Kidney (tissue), 14 donors: ENCODE measurements around the gene DAZL. TPM values are rescaled to one million over a fixed set of nuclear protein-coding genes. Genes with fewer than 3 reads are reported as not detected.

Experiments used
- DNase-seq, 5 donors: peaks; one replicate each; pipeline ENCODE4 v3.0.0-alpha.2; 2013 to 2020
- FAIRE-seq: peaks from 2 replicates; lab custom pipeline; 2012; peaks lifted over from hg19 to GRCh38; lab: Jason Lieb, UNC
- H3K27ac ChIP-seq, 2 donors: one replicate each; pipeline ENCODE4 v1.7.0; 2013; ENCODE audit warnings: low read depth in 2 of 2, low read length in 2 of 2, inconsistent platforms in 1 of 2
- H3K27me3 ChIP-seq: one replicate; pipeline ENCODE4 v1.7.1; 2013; ENCODE audit warnings: low read length, inconsistent platforms; ENCODE audit not compliant: control insufficient read depth, insufficient read depth
- H3K36me3 ChIP-seq, 3 donors: one replicate each; pipeline versions ENCODE4 v1.7.0 to v1.7.1; 2013; ENCODE audit warnings: low read length in 3 of 3, control low read depth in 1 of 3, inconsistent platforms in 1 of 3; ENCODE audit not compliant: insufficient read depth in 3 of 3, control insufficient read depth in 2 of 3
- H3K4me1 ChIP-seq, 3 donors: one replicate each; pipeline versions ENCODE4 v1.7.0 to v1.7.1; 2013; ENCODE audit warnings: low read length in 3 of 3, inconsistent platforms in 1 of 3, low read depth in 1 of 3; ENCODE audit not compliant: control insufficient read depth in 2 of 3, insufficient read depth in 2 of 3
- H3K4me3 ChIP-seq, 3 donors: one replicate each; pipeline versions ENCODE4 v1.7.0 to v1.8.1; 2013; ENCODE audit warnings: low read length in 3 of 3, control low read depth in 1 of 3, inconsistent platforms in 1 of 3
- H3K9ac ChIP-seq, 3 donors: one replicate each; pipeline versions ENCODE4 v1.7.0 to v1.7.1; 2013; ENCODE audit warnings: low read length in 3 of 3, control low read depth in 1 of 3, inconsistent platforms in 1 of 3
- H3K9me3 ChIP-seq, 3 donors: one replicate each; pipeline versions ENCODE4 v1.7.0 to v1.7.1; 2013; ENCODE audit warnings: low read length in 3 of 3, control low read depth in 1 of 3, inconsistent platforms in 1 of 3; ENCODE audit not compliant: control insufficient read depth in 2 of 3, insufficient read depth in 1 of 3
- intact Hi-C: fragments of 100-400 bp; cut with DNase I; formaldehyde crosslinking; loops from one replicate; pipeline ENCODE4 v1.11.1; 2022
- polyA plus RNA-seq: library from polyadenylated mRNA; stranded (reverse); fragments of 350-450 nt; fragmentation: Illumina TruSeq; extraction: RNeasy Lipid Tissue Mini Kit (QIAGEN cat#74804); gene quantifications from one replicate; pipeline ENCODE4 v1.2.3, GENCODE V29; 2014; ENCODE audit warnings: low read depth, low replicate concordance; ENCODE audit not compliant: insufficient read depth
- total RNA-seq: library from RNA; stranded (reverse); fragmentation: NEBNext Ultra II Directional; extraction: Animal tissue kit (Norgen Biotek cat#: 25700); gene quantifications from one replicate; pipeline ENCODE4 v1.2.1, GENCODE V29; 2021
- TF ChIP-seq, protein P1 (sequence below): IDR thresholded peaks from 3 replicates; pipeline ENCODE4 v1.5.1; 2012; ENCODE audit warnings: mild to moderate bottlenecking, moderate library complexity, borderline replicate concordance; ENCODE audit not compliant: insufficient read depth; ENCODE audit errors: extremely low read depth
- donor health status: control.
- donor health status: control.
- donor health status: control.
- donor health status: control.
- donor health status: control.
- donor health status: DM: yes; HTN: yes; CAD: no.
- donor health status: Normal renal cell carcinoma (clear cell type).

The DAZL gene
- total and polyA plus RNA-seq, 2 donors from 2014 or later: not detected

DNA sequence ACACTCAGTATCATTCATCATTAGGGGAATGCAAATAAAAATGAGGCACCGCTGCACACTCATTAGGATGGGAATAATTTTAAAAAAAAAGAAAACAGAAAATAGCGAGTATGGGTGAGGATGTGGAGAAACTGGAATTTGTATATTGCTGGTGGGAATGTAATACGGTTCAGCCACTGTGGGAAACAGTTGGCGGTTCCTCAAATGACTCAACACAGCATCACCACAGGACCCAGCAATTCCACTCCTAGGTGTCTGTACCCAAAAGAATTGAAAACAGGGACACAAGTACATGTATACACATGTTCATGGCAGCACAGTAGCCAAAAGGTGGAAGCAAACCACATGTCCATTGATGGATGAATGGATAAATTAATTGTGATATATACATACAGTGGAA, 56.5 kb downstream of the DAZL start:
- Histone ChIP-seq H3K36me3 (no peaks in the 10 kb centered on the region), H3K27ac (no peak overlapping the region), H3K27me3 (no peaks in the 10 kb centered on the region), H3K4me3 (no peak overlapping the region), H3K4me1 (peaks cover 0 to 4% (median 0%) of the 10 kb centered on the region in 3 donors), H3K9me3 (no peaks in the 10 kb centered on the region), H3K9ac (no peak overlapping the region)
- intact Hi-C loops: no loop called here
- DNase-seq (no peak), FAIRE-seq (no peak)
- TF ChIP-seq, protein P1, sequence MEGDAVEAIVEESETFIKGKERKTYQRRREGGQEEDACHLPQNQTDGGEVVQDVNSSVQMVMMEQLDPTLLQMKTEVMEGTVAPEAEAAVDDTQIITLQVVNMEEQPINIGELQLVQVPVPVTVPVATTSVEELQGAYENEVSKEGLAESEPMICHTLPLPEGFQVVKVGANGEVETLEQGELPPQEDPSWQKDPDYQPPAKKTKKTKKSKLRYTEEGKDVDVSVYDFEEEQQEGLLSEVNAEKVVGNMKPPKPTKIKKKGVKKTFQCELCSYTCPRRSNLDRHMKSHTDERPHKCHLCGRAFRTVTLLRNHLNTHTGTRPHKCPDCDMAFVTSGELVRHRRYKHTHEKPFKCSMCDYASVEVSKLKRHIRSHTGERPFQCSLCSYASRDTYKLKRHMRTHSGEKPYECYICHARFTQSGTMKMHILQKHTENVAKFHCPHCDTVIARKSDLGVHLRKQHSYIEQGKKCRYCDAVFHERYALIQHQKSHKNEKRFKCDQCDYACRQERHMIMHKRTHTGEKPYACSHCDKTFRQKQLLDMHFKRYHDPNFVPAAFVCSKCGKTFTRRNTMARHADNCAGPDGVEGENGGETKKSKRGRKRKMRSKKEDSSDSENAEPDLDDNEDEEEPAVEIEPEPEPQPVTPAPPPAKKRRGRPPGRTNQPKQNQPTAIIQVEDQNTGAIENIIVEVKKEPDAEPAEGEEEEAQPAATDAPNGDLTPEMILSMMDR: no peak

DNA sequence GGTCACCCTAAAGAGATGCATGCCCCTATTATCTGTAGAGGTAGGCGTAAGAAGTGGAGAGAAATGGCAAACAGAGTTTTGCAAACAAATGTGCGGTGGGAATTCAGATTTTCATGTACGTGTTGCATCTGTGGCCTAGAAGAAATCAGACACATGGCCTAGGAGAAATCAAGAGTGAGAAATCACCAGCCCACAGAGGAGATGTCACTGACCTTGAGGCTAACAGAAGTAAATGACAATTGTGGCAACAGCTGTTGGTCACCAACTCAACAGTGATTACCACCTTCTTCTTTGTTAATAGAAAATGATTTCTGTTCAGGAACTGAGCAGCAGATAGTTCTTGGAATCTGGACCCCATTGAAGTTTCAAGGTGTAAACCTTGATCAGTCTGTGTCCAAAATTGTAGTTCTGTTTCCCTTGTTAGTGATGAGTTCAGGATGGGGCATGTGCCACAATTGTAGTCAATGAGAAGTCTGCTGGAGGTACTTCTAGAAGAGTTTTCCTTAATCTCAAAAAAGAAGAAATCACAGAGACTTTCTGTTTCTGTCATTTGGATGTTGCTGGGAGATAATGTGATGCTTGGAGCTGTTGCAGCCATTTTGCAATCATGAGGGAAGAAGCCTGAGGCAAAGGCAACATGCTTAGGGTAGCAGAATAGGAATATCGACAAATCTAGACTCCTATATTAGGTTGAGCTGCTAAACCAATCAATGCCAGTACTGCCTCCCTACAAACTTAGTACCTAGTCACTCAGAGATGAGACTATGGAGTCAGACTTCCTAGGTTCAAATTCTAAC, 57.5 kb downstream of the DAZL start:
- no peak overlapping the region for H3K27ac ChIP-seq
- no peaks in the 10 kb centered on the region for H3K27me3 ChIP-seq
- TF ChIP-seq, protein P1: no peak
- no peak overlapping the region for H3K9ac ChIP-seq
- no peak overlapping the region for H3K4me3 ChIP-seq
- intact Hi-C loops: no loop called here
- H3K36me3 ChIP-seq: no peaks in the 10 kb centered on the region
- FAIRE-seq: no peak
- H3K9me3 ChIP-seq: no peaks in the 10 kb centered on the region
- no peak for DNase-seq
- peaks cover 0 to 4% (median 0%) of the 10 kb centered on the region in 3 donors for H3K4me1 ChIP-seq

DNA sequence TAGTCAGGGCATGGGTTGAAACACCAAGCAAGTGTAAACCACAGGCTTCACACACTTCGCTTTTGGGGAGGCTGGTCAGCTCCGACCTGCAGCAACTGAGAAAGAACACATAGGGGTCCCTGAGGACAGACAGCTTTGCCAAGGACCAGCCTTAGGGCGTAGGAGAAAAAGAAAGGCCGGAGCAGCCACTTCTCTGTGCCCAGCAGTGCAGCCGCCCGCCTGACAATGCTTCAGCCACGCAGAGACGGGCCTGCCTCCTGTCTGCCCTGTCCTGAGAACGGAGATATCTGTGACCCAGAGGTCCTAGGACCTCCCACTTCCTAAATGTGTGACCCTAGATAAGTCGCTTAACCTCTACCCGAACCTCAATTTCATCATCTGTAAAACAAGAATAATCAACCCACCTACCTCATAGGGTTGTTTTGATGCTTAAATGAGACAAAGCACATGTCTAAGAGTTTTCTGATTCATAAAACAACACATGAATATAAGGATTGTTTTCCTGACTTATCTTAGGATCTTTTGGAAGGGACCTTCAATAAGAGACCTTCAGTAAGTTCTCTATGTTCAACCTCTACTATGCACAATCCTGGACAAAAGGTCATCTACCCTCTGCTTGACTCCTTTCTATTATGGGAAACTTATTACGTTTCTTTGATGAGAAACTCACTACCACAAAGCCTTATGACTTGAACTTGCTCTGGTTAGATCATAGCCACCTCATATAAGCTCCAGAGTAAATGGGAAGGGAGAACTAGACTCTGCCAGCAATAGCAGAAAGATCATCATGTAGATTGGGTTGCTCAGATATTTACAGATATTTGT, 58.8 kb downstream of the DAZL start:
- intact Hi-C loops: no loop called here
- Histone ChIP-seq H3K4me1 (peaks cover 0 to 4% (median 0%) of the 10 kb centered on the region in 3 donors), H3K27ac (no peak overlapping the region), H3K9me3 (no peaks in the 10 kb centered on the region), H3K27me3 (no peaks in the 10 kb centered on the region), H3K36me3 (no peaks in the 10 kb centered on the region), H3K4me3 (no peak overlapping the region), H3K9ac (no peak overlapping the region)
- FAIRE-seq: no peak
- no peak for DNase-seq
- TF ChIP-seq, protein P1: no peak
